ENCODE results near the gene GTPBP8.

Gene GTPBP8

DNA sequence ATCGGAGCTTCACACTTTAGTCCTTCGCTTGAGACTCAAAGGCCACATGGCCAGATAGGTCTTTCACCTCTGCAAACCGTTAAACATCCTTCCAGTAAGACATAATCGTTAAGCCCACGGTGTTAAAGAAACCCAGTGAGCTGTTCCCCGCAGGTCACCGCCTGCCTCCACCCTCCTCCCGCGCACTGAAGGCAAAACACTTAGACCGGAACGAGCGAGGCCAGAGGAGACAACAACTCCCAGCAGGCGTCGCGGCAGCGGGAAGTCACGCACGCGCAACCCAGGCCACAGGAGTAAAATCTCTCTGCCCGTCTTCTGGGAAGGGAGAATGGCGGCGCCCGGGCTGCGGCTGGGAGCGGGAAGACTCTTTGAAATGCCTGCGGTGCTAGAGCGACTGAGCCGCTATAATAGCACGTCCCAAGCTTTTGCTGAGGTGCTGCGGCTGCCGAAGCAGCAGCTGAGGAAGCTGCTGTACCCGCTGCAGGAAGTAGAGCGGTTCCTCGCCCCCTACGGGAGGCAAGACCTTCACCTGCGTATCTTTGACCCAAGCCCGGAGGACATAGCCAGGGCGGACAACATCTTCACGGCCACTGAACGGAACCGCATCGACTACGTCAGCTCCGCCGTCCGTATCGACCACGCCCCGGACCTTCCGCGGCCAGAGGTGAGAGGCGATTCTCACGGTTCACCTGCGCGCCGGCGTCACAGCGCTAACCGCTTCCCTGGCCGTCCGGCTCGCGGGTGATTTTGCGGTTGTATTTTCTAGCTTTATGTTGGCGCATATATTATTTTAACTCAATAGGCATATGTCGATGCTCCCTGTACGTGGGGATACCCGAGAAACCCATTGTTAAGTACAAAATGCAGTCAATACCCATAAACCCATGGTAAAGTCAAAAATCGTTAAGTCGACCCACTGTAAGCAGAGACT lies at the start of gene GTPBP8:
Gene GTPBP8, plus strand, starts transcription at position 313 of the 931 bp plus-strand sequence. Its CDS starts 16 bp downstream, at position 329.
- DNase-seq = peak; percentile 84

DNA sequence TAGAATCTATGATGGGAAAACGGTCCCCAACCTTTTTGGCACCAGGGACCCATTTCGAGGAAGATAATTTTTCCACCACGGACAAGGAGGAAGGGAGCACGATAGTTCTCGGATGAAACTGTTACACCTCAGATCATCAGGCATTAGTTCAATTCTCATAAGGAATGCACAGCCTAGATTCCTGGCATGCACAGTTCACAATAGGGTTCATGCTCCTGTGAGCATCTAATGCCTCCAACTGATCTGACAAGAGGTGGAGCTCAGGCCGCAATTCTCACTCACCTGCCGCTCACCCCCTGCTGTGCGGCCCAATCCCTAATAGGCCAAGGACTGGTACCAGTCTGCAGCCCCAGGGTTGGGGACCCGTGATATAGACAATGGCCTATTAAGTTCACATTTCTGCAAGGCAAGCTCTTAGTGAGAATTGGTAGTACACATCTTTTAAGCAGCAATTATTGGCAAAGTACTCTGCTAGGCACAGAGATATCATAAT lies 42.4 kb upstream of the GTPBP8 start:
- DNase-seq = no peak

DNA sequence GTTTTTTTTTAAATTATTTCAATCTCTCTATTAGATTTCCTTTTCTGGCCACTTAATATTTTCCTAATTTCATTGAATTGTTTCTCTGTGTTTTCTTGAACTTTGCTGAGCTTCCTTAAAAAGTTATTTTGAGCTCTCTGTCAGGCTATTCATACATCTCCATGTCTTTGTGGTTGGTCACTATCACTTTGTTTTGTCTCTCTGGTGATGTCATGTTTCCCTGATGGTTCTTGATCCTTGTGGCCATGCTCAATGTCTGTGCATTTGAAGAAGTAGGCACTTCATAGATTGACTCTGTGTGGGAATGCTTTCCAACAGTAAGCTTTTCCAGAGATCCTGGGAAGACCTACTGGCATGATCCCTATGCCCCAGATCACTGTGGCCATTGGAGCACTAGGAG lies 34.4 kb upstream of the GTPBP8 start:
- DNase-seq = no peak

DNA sequence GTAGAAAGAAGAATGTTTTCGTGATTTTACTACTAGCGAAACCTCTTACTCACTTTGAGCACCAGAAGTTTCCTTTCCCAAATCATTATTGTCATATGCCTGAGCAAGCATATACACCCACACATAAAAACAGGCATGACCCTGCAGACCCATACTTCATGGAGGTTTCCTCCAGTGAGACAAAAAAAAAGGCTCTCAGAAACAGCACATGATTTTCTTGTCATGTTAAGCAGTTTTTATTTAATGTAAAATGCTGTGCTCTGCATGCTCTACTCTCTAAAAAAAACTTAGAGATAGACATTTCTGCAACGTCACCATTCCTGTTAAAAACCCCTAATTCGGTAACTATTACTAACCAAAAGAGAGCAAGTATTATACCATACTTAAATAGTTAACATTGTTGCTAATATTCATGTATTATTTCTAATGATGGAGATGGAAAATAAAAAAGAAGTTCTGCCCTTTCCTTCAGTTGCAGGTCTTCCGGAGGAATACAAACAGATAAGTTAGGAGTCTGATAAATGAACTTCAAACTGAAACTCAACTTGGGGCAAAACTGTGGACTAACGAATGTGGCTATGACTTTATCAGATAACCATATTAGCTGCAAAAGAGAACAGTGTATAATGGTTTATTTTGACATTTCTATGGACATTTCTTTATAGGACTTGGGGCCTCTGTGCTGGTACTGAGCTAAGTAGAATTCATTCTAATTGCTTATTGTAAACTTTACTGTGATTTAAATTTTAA lies 31.8 kb upstream of the GTPBP8 start:
- DNase-seq = no peak

DNA sequence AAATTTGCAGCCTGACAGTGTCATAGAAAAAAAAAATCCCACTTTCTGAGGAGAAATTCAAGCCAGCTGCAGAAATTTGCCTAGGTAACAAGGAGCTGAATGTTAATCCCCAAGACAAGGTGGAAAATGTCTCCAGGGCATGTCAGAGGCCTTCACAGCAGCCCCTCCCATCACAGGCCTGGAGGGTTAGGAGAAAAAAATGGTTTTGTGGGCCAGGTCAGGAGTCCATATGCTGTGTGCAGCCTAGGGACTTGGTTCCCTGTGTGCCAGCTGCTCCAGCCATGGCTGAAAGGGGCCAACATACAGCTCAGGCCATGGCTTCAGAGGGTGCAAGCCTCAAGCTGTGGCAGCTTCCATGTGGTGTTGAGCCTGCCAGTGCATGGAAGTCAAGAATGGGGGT lies 27.1 kb upstream of the GTPBP8 start:
- no peak for DNase-seq

DNA sequence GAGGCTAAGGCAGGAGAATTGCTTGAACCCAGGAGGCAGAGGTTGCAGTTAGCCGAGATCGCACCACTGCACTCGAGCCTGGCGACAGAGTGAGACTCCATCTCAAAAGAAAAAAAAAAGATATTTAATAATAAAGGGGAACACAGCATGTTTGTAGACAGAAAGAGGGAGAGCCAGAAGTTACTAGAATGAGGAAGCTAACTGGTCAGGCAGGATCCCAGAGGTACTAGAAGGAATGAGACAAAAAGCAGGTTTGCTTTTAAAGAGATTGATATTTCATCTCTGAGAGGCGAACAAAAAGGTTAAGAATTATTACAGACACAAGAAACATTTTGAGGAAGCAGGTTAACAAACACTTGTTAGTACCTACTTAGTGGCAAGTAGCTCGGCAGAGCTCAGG lies 25.1 kb upstream of the GTPBP8 start:
- DNase-seq = no peak

DNA sequence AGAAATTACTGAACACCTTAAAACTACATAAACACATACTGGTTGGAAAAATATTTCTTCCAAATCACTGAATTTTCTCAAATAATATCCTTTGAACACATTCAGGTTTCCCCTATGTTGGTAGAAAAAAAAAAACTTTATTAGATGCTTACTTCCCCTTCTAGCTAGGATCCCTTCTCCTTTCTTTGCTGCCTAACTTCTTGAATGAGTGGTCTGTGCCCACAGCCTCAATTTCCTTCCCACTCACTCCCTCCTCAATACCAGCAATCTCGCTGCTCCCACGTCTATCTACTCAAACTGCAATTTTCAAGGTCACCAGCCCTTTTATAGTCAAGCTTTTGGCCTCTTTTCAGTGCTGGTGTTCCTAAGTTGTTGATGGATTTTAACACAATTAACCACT lies 24.2 kb upstream of the GTPBP8 start:
- DNase-seq = no peak

DNA sequence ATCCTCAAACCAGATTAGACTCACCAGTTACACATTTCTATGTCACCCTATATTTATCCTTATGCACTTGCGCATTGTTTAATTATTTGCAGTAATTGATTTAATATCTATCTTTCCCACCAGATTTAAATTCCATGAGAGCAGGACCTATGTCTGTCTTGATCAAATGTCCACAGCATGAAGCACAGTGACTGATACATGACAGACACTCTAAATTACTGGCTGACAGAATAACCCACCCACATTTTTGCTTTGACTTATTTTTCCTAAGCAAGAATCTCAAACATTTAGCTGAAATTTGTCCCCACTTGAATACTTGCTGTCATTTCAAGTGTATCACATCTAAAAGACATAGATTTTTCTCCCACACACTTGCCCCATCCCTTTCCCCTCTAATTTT lies 23.4 kb upstream of the GTPBP8 start:
- DNase-seq = no peak

DNA sequence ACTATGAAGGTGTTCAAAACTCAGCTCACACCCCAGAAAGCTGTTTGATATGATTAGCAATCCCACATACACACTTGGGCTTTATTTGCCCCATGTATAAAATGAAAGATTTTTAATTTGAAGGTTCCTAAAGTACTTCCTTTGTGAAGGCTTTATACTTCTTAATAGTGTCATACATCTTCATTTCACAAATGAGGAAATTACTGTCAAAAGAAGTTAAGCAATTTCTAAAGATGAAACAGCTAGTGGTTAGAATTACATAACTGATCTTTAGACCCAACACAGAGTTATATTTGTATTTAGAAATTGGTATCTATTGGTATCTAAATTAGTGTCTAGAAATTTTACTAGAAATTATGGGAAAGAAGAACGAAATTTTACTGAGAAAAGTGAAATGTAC lies 23.0 kb upstream of the GTPBP8 start:
- no peak for DNase-seq

DNA sequence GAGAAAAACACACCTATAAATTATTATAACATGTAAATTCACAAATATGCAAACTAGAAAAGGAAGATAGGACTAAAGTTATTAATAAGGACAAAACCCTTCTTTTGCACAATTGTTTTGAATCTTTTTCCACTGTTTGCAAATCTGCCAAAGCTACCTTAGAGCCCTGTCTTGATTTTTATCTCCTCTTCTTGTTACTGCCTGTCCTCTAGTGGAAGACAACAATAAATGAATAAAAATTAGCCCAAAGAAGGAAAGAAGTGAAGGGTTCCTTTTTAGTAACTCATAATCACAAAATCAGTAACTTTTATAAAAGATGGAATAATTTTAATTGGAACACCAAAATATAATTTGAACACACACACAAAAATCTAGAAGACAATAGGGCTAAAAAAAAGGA lies 18.6 kb upstream of the GTPBP8 start:
- DNase-seq = no peak

DNA sequence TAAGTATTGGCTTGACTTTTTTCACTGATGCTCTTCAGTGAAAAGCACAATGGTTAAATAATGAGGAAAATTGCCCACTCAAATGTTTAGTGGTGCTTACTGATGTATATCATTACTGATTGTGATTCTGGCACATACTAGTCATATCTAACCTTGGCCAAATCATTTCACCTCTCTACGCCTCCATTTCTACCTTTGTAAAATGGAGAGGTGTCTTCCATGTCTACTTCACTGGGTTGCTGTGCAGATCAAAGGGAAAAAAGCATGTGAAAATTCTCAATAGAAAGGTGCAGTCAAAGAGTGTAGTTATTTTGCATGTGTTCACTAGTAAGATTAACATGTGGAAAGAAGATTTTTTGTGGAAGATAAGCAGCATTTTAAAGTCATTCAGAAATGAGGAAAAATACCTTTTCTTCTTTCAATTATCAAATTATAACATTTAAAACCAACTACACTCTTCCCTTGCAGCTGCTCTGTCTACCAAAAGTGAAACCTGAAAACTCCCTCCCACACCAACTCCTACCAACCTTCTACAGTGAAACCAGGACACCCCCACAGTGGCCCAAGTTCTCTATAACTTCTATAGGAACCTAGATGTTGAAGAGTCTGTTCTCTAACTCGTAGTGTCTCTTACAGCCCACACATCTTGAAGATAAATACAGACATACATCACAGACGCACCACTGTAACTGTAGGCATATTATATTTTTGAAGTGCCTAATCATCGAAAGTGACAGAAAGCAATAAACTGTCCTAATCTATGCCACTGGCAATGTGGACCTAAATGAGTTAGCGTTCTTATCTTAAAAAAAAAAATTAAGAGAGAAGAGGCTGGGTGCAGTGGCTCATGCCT lies 17.2 kb upstream of the GTPBP8 start:
- DNase-seq = no peak

DNA sequence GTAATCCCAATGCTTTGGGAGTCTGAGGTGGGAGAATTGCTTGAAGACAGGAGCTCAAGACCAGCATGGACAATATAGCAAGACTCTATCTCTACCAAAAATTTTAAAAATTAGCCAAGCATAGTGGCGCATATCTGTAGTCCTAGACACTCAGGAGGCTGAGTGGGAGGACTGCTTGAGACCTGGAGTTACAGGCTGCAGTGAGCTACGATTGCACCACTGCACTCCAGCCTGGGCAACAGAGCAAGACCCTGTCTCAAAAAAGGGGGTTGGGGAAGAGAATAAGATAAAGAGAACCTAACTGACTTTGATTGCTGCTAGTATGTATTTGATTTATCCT lies 16.6 kb upstream of the GTPBP8 start:
- DNase-seq = no peak

DNA sequence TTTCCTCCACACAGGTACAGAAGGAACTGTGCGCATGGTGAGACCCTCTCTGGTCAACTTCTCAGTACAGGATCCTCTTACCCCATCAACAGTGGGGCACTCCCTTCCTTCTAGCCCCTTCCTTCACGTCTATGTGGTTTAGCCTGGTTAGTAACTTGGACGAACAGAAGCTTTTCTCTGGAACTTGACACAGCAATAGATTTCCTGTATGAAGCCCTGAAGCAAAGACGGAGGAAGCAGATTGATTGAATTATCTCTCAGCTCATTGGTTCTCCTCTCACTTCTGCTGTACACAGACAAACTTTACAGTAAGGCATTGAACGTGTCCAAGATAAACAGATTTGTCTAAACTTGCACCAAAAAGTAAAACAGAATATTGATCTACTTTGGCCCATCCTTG lies 15.9 kb upstream of the GTPBP8 start, which contains the start of gene CD200R1:
Gene CD200R1, minus strand, starts transcription at position 210 of the 400 bp plus-strand sequence. CDS start 246 bp downstream, outside the sequence.
- no peak for DNase-seq

DNA sequence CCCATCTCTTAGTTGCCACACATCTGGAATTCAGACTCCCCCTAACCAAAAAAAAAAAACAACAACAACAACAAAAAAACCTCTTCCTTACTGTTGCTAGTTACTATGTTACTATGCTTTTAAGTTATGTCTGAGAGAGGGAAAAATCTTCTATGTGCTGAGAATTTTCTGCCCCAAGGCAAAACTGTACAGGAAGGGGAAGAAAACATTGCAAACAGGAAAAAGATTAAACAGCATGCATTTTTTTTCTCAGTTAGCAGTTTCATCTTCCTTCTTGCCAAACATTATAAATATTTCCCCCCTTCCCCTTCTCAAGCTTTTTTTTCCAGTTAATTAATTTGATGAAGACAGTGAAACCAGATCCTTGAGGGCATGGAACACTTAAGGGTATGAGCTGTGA lies 14.8 kb upstream of the GTPBP8 start:
- DNase-seq = no peak

DNA sequence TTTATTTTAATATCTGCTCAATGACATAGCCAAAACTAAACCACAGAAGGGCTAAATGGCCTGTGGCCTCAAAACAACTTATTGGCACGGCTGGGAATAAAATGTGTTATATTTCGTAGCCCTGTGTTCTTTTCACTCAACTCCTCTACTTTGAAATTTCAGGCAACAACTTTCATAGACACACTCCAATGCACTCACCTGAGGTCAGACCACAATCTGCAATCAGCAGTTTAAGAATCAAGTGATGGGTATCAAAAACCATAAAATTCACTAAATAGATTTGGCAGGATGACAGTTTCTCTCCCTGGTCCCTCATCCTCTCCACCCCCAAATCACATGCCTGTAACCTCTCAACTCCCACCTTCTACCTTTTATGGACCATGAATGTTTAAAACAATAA lies 13.8 kb upstream of the GTPBP8 start:
- no peak for DNase-seq

DNA sequence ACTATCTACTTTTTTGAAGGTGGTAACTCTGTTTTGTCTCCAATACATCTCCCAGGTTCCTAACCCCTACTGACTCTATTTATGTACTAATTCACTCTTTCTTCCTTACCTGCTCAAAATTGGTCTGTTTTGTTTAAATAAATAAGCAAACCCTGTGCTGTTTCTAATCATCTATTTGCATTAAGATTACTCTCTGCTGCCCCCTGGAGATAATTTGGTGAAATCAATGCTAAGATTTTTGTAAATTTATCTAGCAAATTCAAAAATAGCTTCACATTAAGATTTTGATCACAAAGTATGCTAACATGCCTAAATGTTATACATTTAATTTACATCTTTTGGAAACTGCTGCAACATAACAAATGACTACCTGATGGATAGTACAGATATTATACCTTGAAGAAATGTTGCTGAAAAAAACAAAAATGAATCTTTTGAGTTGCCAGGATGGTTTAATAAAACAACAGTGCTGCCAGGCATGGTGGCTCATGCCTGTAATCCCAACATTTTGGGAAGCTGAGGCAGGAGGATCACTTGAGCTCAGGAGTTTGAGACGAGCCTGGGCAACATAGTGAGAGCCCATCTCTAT lies 11.4 kb upstream of the GTPBP8 start:
- DNase-seq = no peak

DNA sequence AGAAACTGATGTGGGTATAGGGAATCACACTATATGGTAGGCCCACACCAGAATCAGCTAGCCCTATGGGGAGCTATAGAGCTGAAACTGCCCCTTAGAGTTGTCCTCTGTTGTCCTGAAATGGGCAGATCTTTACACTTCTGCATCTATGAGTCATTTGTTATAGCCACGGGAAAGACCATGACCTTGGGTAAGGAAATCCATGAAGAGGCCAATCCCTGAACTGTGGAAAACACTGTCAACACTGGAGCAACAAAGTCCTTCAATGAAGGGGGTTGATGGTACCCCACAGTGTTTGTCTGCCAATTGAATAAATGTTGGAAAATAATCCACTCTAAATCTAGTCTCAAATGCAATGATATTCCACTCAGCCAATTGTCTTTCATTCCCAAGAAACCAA lies 10.7 kb upstream of the GTPBP8 start:
- DNase-seq = no peak

DNA sequence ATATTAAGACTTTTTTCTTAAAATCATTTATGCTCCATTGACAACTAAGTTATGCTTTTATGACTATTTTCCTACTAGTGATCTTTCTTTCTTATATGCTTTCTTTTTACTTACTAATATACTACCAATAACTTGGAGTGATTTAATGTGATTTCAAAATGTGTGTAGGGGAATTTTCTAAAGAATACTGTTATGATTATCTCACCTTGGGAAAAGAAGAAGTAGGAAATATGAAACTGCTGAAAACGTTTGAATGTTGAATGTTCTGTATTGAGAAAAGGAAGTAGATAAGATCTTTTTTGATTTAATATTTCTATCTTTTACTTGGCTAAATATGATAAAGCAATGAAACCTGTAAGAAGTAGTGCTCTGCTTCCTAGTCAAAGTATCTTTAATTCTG lies 8.1 kb upstream of the GTPBP8 start:
- DNase-seq = no peak

DNA sequence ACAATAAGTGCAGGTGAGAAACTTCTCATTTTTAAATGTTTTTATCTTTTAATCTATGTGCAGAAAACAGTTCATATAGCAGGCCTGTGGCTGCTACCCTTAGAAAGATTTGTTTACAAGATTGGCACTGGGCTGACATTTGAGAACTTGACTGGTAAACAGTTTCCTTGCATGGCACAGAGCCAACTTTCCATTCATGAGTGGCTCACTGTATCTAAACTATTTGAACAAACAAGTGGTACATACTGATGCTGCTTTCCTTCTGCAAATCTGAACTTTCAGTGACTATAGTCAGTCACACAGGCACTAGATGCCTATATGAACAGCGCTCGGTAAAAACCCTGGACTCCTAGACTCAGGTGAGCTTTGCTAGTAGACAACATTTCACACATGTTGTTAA lies 6.3 kb upstream of the GTPBP8 start:
- DNase-seq = no peak

DNA sequence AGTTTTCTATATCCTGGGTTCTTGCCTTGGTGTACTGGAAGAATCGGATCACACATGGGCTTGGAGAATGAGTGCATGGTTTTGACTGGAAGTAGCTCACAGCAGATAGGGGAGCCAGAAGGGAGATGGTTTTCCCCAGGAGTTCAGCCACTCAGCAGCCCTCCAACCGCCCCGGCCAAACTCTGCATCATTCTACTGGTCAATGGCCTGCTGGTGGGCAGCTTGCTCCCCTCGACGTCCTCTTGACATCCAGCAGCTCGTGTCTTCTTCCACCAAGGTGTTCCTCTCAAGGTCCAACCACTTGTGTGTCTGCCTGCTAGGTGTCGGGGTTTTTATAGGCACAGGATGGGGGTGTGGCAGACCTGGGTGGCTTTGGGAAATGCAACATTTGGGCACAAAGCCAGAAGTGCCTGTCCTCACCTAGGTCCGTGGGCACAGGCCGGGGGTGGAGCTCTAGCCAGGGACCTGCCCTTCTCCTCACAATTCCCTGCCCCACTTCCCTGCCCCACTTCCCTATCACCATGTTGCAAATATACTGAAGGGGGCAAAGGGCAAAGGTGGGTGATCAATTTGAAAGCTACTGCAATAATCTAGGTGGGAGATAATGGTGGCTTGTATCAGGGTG lies 3.0 kb upstream of the GTPBP8 start:
- DNase-seq = no peak

DNA sequence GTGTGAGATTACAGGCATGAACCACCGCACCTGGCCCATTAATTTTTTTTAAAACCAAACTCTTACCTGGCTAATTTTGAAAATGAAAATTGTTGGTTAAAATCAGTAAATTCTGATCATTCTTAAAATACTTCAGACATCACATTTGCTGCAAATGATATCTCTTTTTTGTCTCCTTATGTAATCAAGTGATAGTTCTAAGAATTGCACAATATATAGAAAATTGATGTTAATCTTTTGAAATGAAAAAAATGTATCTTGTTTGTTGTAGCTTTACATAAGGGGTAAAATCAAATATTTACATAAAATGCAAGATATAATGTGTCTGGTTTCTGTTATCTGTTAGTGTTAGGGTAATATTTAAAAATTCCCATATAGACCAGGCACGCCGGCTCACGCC lies 5.0 kb downstream of the GTPBP8 start:
- DNase-seq = no peak

DNA sequence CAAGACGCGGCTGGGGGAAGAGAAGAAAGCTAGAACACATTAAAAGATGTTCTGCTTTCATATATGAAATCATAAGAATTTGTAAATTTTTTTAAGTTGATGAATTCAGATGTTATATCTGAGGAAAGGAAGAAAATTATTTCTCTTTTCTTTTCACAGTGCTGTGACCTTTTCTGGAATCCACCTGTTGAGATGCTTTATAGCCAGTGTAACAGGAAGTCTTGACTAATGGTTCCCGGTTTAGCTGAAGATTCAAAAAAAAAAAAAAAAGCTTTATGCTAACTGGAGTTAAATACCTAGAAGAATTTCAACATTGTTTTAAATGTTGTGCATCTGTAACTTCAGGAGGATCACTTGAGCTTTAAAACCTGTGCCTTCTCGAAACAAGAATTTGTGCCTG lies 9.9 kb downstream of the GTPBP8 start:
- DNase-seq = no peak
